B cell (primary cell): ENCODE measurements around the gene RICTOR. TPM values are rescaled to one million over a fixed set of nuclear protein-coding genes. Genes with fewer than 3 reads are reported as not detected.

Source experiments
- ATAC-seq: fragments of 200-7000 bp; cut with Tn5 transposase; one replicate; pipeline ENCODE4 v1.10.0; 2021; ENCODE audit warnings: low read depth, mild to moderate bottlenecking, moderate number of reproducible peaks, moderate library complexity
- CTCF ChIA-PET: fragments of 350-600 bp; sonication (Branson Sonifier 250); formaldehyde crosslinking; loops from one replicate; lab custom pipeline; 2021; ENCODE audit warnings: antibody characterized with exemption, inconsistent platforms; lab: Charles Lee
- POLR2A ChIA-PET: fragments of 350-600 bp; sonication (Branson Sonifier 250); formaldehyde crosslinking; loops from one replicate; lab custom pipeline; 2021; ENCODE audit warnings: antibody characterized with exemption; lab: Charles Lee
- DNase-seq: peaks from one replicate; pipeline ENCODE4 v3.0.0; 2013
- H2AFZ ChIP-seq: 2 replicates; pipeline ENCODE4 v1.6.1; 2012; ENCODE audit warnings: mild to moderate bottlenecking, low read depth, low read length; ENCODE audit not compliant: insufficient read depth, poor library complexity, severe bottlenecking
- H3K27ac ChIP-seq, 2 donors: 1 replicate in 1 of 2; 2 replicates in 1 of 2; pipeline ENCODE4 v1.5.1; 2012 to 2013; ENCODE audit warnings: low read length in 2 of 2, mild to moderate bottlenecking in 2 of 2, moderate library complexity in 1 of 2
- H3K27me3 ChIP-seq, 4 experiments: fragments of 200-600 bp in 1 of 4; sonication (generic) in 1 of 4; replicated peaks in 1 of 4; 1 replicate in 2 of 4; 2 replicates in 2 of 4; pipeline versions ENCODE4 v1.6.1 to v1.7.0; 2013 to 2016; ENCODE audit warnings: low read length in 3 of 4, mild to moderate bottlenecking in 2 of 4, mixed read lengths in 1 of 4, moderate library complexity in 1 of 4; ENCODE audit not compliant: insufficient read depth in 4 of 4, control insufficient read depth in 3 of 4; ENCODE audit errors: control extremely low read depth in 1 of 4
- H3K36me3 ChIP-seq, 2 experiments: replicated peaks in 1 of 2; 1 replicate in 1 of 2; 2 replicates in 1 of 2; pipeline versions ENCODE4 v1.6.1 to v1.7.1; 2013; ENCODE audit warnings: low read length in 1 of 2; ENCODE audit not compliant: insufficient read depth in 2 of 2, control insufficient read depth in 1 of 2; ENCODE audit errors: control extremely low read depth in 1 of 2, extremely low read depth in 1 of 2
- H3K4me1 ChIP-seq, 2 donors: fragments of 200-600 bp in 1 of 2; sonication (generic) in 1 of 2; 1 replicate in 1 of 2; 2 replicates in 1 of 2; pipeline versions ENCODE4 v1.5.1 to v1.6.1; 2013 to 2017; ENCODE audit warnings: low read length in 2 of 2; ENCODE audit not compliant: control insufficient read depth in 2 of 2, insufficient read depth in 2 of 2
- H3K4me2 ChIP-seq: replicated peaks from 2 replicates; pipeline ENCODE3; 2012; ENCODE audit warnings: mild to moderate bottlenecking, low read depth, low read length; ENCODE audit not compliant: poor library complexity, severe bottlenecking
- H3K4me3 ChIP-seq, 5 experiments: fragments of 200-600 bp in 1 of 5; sonication (generic) in 1 of 5; 1 replicate in 3 of 5; 2 replicates in 2 of 5; pipeline versions ENCODE4 v1.5.1 to v1.7.0; 2011 to 2016; ENCODE audit warnings: low read length in 4 of 5, mild to moderate bottlenecking in 4 of 5, low read depth in 2 of 5, control low read depth in 1 of 5, moderate library complexity in 1 of 5; ENCODE audit not compliant: insufficient read depth in 1 of 5; ENCODE audit errors: control extremely low read depth in 1 of 5, extremely low read depth in 1 of 5
- H3K79me2 ChIP-seq: fragments of 200-600 bp; sonication (generic); one replicate; pipeline ENCODE4 v1.6.0; 2016; ENCODE audit warnings: low read length; ENCODE audit not compliant: control insufficient read depth, insufficient read depth
- H3K9ac ChIP-seq: fragments of 200-600 bp; sonication (generic); 2 replicates; pipeline ENCODE4 v1.6.1; 2017; ENCODE audit warnings: mild to moderate bottlenecking, low read length, moderate library complexity
- H3K9me3 ChIP-seq, 3 donors: one replicate each; pipeline versions ENCODE4 v1.6.1 to v1.7.1; 2013; ENCODE audit warnings: low read length in 2 of 3; ENCODE audit not compliant: control insufficient read depth in 2 of 3, insufficient read depth in 1 of 3; ENCODE audit errors: control extremely low read depth in 1 of 3
- H4K20me1 ChIP-seq: 2 replicates; pipeline ENCODE4 v1.6.0; 2012; ENCODE audit warnings: mild to moderate bottlenecking, low read length; ENCODE audit not compliant: insufficient read depth, control insufficient read depth, poor library complexity, severe bottlenecking
- H3K27ac Mint-ChIP-seq: one replicate; pipeline ENCODE4 v1.8.0; 2021; ENCODE audit warnings: mixed read lengths
- H3K27me3 Mint-ChIP-seq: one replicate; pipeline ENCODE4 v1.8.0; 2021; ENCODE audit warnings: mixed read lengths
- H3K4me1 Mint-ChIP-seq: one replicate; pipeline ENCODE4 v1.8.0; 2021; ENCODE audit warnings: mixed read lengths
- H3K4me3 Mint-ChIP-seq: one replicate; pipeline ENCODE4 v1.8.0; 2021; ENCODE audit warnings: mixed read lengths
- H3K9me3 Mint-ChIP-seq: one replicate; pipeline ENCODE4 v1.8.0; 2022; ENCODE audit warnings: mixed read lengths; ENCODE audit not compliant: insufficient read depth
- CTCF ChIP-seq: fragments of 200-600 bp; IDR thresholded peaks from one replicate; pipeline ENCODE4 v1.8.0; 2022; ENCODE audit warnings: antibody characterized with exemption, mild to moderate bottlenecking
- EZH2 ChIP-seq: IDR thresholded peaks from 2 replicates; pipeline ENCODE4 v1.6.1; 2012; ENCODE audit warnings: borderline replicate concordance, low read depth, mild to moderate bottlenecking, moderate library complexity, low read length; ENCODE audit not compliant: insufficient read depth, poor library complexity, severe bottlenecking
- WGBS: methylation state at CpG from one replicate; pipeline ENCODE4 v1.1.5; 2013; ENCODE audit warnings: missing lambda C conversion rate; ENCODE audit not compliant: insufficient coverage; 5-methylcytosine and 5-hydroxymethylcytosine counted together
- intact Hi-C: fragments of 100-400 bp; cut with micrococcal nuclease; formaldehyde crosslinking; loops from one replicate; pipeline ENCODE4 v1.10.0; 2022
- polyA plus RNA-seq: library from polyadenylated mRNA; depleted of rRNA; stranded (reverse); fragments of >200 nt; gene quantifications from 2 replicates; pipeline ENCODE4 v1.2.3, GENCODE V29; 2012
- total RNA-seq, 2 donors: library from RNA; stranded (reverse); fragments of 120-200 nt in 1 of 2; gene quantifications; 1 replicate in 1 of 2; 2 replicates in 1 of 2; pipeline versions ENCODE4 v1.2.3 to v1.2.4, GENCODE V29; 2013 to 2022

The RICTOR gene
- total and polyA plus RNA-seq, 2 donors (not counting 1 experiment from before 2014, with no cell fraction given): 15.4 to 84.3 TPM

GRCh38 chr5:38913714-38914113 is 160.5 kb downstream of the RICTOR start:
- TF ChIP-seq CTCF (no peak), EZH2 (no peak)
- WGBS: no CpG with 5 or more reads among the region's 2 CpGs

GRCh38 chr5:38911933-38912332 is 162.3 kb downstream of the RICTOR start:
- Histone ChIP-seq H3K36me3 (no peaks in the 10 kb centered on the region), H3K4me2 (no peak overlapping the region), H3K4me3 (no peak overlapping the region), H3K79me2 (no peaks in the 10 kb centered on the region), H3K4me1 (no peaks in the 10 kb centered on the region), H4K20me1 (no peaks in the 10 kb centered on the region), H3K27me3 (peaks cover 0 to 10% (median 0%) of the 10 kb centered on the region in 4 experiments), H3K27ac (no peak overlapping the region), H3K9ac (no peak overlapping the region), H2AFZ (no peak overlapping the region), H3K9me3 (peaks cover 0 to 16% (median 7%) of the 10 kb centered on the region in 3 donors)
- no peak overlapping the region for H3K4me3 Mint-ChIP-seq
- WGBS: 100% methylated on average over 1 of the region's 3 CpGs
- intact Hi-C loops: no loop called here
- DNase-seq (no peak), ATAC-seq (no peak)
- ChIA-PET CTCF (interaction anchor here (0.7 kb wide), 1 partner anchor 93 kb away, joined by 5 read pairs; no protein-coding TSS in a partner anchor), POLR2A (no interaction called here)
- no peak overlapping the region for H3K27ac Mint-ChIP-seq
- H3K9me3 Mint-ChIP-seq: peaks cover 19% of the 10 kb centered on the region
- no peak for TF ChIP-seq CTCF
- no peak for TF ChIP-seq EZH2
- no peaks in the 10 kb centered on the region for H3K4me1 Mint-ChIP-seq
- H3K27me3 Mint-ChIP-seq: peaks cover 32% of the 10 kb centered on the region

More at GRCh38 chr5:38913714-38914113, 160.5 kb downstream of the RICTOR start:
- Mint-ChIP-seq H3K27ac (no peak overlapping the region), H3K9me3 (peaks cover 17% of the 10 kb centered on the region), H3K27me3 (peaks cover 40% of the 10 kb centered on the region), H3K4me3 (no peak overlapping the region), H3K4me1 (no peaks in the 10 kb centered on the region)
- Histone ChIP-seq H3K27ac (no peak overlapping the region), H3K4me2 (no peak overlapping the region), H3K4me1 (no peaks in the 10 kb centered on the region), H3K4me3 (no peak overlapping the region), H3K36me3 (no peaks in the 10 kb centered on the region), H3K9ac (no peak overlapping the region), H3K79me2 (no peaks in the 10 kb centered on the region), H2AFZ (no peak overlapping the region), H3K27me3 (no peaks in the 10 kb centered on the region), H3K9me3 (peaks cover 0 to 7% (median 0%) of the 10 kb centered on the region in 3 donors), H4K20me1 (no peaks in the 10 kb centered on the region)
- ChIA-PET CTCF (interaction anchor here (1.3 to 1.4 kb wide), 2 partner anchors 8 to 472 kb away, joined by 3 read pairs; no protein-coding TSS in a partner anchor), POLR2A (no interaction called here)
- DNase-seq: no peak
- intact Hi-C loops: no loop called here
- no peak for ATAC-seq
